Tibial nerve (tissue), 4 donors: ENCODE data around the gene AP4B1.

ENCODE experiments used
- CTCF ChIP-seq, 5 experiments: fragments of 200-600 bp in 3 of 5; fragments of 450-650 bp in 2 of 5; sonication (generic) in 3 of 5; IDR thresholded peaks; one replicate each; pipeline ENCODE4 v1.5.1; 2016 to 2019; ENCODE audit warnings: antibody characterized with exemption in 5 of 5, mild to moderate bottlenecking in 3 of 5, moderate library complexity in 2 of 5
- EP300 ChIP-seq, 2 donors: sonication (generic); formaldehyde crosslinking; IDR thresholded peaks; one replicate each; pipeline ENCODE4 v1.6.1; 2017; ENCODE audit warnings: antibody characterized with exemption in 2 of 2, mild to moderate bottlenecking in 1 of 2
- POLR2A ChIP-seq, 2 donors: fragments of 450-650 bp; IDR thresholded peaks; one replicate each; pipeline ENCODE4 v1.6.1; 2017; ENCODE audit warnings: antibody characterized with exemption in 2 of 2, mild to moderate bottlenecking in 2 of 2, moderate library complexity in 2 of 2

- TF ChIP-seq CTCF (IDR thresholded peaks at IDR 0.05) (no peak), EP300 (IDR thresholded peaks at IDR 0.05) (no peak), POLR2A (IDR thresholded peaks at IDR 0.05) (no peak)
These were observed 22.9 kb downstream of the AP4B1 start for GRCh38 chr1:113881661-113882060.
